GM18520 (cell line): ENCODE data around the gene NCK2.
A peak's percentile ranks its signal among the peaks of the same experiment; 100 is the strongest.

Source experiments
- ATAC-seq: cut with Tn5 transposase; IDR thresholded peaks from one replicate; pipeline ENCODE4 v1.9.1; 2021; ENCODE audit not compliant: unreplicated experiment

NCK2 gene

DNA sequence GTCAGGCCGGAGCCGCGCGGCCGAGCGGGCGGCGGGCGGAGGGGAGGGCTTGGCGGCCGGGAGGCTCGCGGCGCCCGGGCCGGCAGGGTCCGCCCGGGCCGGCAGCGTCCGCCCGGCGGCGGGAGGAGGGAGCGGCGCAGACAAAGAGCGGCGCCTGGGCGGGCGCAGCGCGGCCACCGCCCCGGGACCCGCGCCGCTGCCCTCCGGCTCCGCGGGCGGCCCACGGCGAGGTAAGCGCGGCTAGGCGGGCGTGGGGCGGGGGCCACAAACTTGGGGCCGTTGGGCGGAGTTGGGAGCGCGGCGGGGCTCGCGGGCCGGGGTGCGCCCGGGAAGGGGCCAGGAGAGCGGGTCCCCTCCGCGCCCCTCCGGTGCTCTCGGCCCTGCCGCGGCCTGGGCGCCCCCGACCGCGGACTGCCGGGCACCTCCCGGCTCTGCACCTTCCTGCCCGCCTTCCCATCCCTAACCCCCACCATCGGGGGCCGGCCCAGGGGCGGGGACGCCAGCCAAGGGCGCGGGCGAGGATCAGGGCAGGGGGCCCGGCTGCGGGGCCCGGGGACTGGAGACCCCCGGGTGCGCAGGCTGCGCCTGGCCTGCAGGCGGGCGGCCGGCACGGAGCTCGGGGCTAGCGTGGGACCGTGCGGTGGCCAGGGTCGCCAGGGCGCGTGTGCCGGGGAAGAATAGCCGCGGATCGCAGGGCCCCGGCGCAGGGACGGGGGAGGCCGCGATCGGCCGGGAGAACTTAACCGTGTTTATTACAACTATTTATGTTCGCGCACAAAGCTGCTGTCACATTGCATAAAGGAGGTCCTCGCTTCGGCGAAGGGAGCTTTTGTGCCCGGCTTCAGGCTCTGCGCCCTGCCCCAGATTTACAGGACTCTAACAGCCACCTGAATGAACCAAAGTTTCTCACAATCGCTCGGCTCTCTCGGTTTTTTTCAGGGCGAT, at the start of gene NCK2:
Gene NCK2, plus strand, starts transcription at position 4 of the 945 bp plus-strand sequence. CDS start 110,152 bp downstream, outside the sequence.
- peak; percentile 2 for ATAC-seq

DNA sequence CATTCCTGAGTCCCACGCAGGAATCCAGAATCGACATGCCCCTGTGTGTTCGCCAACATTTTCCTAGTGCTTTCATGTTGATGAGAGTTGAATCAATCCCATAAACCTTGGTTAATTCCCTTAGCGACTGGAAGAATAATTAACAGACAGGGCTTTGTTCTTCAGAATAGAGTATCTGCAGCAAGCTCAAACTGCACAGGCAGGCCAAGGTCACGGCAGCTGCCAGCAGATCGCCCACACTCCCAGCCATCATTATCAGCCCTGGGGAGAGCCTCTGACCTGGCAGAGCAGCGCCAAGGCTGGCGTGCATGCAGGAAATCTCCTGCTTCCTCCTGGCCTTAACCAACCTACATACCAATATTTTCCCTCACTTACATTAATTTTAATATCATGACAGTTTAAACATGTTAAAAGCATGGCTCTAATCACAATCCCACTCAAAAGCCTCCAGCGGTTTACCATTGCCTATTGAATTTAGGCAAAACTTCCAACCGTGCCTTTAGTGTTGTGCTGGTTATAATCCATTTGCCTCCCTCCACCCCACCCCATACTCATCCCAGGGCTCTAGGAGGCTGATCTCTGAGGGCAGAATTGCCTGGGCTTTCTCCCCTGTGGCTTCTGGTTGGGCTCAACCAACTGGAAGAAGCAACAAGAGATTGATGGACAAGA, 46.8 kb upstream of the NCK2 start:
- no peak for ATAC-seq

DNA sequence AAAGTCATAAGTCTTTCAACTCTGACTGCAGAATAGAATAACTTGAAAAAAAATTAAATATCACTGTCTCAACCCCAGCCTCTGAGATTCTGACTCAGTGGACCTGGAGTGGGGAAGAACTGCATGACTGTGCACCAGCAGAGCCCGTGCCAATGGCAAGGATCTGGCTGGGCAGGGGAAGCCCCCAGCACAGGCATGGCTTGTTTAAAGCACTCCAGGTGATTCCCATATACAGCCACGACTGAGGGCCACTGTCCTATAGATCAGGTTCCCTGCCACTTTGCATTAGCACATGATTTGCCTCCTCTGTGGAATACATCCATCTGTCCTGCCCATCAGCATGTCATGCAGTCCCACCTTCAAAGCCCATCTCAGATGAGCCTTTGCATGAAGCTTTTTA, 45.9 kb upstream of the NCK2 start:
- no peak for ATAC-seq

DNA sequence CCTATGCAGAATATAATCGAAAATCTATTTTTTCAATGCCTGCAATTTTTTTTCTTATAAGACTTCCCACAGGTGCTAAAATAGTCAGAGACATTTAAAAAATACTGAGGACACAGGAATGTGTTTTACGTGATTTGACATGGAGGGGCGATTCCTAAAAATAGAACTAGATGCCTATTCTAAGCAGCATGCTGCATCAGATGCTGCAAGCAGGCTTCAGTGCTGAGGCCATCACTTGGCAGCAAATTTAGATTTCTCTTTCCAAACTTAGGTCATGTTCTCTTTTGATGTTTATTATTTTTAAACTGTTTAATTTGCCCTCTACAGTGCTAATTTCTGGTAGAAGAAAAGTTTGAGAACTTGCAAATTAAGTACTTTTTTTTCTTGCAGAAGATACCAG, 43.7 kb upstream of the NCK2 start:
- no peak for ATAC-seq

DNA sequence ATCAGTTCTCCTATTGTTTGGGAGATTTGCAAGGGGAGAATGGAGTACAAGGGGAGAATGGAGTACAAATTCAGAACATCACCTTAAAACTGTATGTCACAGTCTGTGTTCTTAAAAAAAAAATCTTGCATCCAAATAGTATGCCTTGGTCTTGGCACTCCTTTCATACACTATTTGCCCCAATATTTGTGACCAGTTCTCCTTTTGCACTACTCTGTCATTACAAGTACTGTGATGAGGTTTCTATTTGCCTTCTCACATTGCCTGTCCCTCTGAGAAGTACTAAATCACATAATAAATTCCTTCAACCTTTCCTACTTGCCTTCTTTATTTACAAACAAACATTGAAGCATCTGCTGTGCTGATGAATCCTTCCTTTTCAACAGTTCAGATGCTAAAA, 36.0 kb upstream of the NCK2 start:
- no peak for ATAC-seq

DNA sequence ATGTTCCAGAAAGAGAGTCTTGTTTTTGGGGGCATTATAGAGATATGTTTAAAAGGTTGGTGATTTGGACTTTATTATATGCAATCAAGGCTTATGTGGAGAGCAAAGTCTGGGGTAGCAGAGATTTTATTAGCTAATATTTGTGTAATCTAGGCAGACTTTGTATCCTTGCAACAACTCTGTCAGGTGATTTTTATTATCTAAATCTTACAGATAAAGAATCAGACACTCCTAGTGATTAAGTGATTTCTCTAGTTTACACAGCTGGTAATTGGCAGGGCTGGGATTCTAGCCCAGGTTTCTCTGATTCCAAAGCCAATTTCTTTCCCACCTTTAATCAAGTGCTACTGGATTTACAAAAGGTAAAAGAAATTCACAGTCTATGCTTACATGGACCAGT, 33.3 kb upstream of the NCK2 start:
- ATAC-seq = no peak

DNA sequence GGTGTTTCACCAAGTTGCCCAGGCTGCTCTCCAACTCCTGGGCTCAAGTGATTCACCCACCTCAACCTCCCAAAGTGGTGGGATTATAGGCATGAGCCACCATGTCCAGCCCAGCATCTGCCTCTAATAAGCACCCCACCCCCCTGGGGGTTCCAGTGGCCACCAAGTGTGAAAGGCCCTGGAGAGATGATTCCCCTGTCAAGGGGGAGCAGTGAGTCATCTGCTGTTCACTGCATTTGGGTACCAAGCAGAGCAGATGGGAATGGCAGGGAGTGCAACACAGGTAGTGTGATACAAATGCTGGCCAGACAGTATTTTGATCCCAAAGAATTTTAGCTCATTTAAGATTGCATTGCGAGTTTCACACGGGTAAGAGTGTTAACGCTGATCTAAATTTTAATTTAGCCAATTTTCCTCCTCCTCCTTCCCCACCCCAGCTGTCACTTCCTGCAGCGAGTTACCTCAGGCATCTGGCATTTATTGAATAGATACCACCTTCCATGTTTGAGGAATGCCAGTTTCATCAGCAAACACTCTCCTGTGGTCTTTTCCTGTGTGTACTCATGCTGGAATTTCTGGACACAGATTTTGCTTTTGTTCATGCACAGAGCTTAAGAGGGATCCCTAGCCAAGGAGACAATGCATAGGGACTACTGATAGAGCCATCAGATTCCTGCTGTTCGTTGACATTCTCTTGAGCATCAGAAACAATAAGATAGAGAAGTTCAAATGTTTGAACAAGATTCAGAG, 32.4 kb upstream of the NCK2 start:
- ATAC-seq = no peak

DNA sequence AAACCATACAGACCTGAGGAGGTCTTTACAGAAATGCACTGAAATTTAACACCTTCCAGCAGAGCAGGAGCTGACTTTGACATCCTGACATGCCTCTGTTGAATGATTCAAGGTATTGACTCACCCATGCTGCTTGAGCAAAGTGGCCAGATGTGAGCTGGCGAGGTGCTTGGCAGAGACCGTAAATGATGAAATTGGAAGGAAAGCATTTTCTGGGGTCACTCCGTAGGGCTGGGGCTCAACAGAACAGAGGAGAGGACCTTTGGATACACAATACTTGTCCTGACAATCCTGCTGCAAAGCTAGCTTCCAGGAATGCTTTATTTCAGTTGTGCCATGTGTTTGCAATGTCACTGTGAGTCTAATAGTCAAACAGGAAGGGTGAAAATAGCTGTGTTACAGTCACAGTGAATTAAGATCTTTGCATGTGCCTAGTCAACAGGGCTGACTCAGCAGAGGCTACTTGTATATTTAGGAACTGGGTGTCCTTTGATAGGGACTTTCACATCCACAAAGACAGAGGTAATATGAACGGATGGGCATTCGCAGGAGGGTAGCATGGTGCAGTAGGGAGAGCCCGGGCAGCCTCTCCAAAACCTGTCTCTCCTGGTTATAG, 31.6 kb upstream of the NCK2 start:
- ATAC-seq = no peak

DNA sequence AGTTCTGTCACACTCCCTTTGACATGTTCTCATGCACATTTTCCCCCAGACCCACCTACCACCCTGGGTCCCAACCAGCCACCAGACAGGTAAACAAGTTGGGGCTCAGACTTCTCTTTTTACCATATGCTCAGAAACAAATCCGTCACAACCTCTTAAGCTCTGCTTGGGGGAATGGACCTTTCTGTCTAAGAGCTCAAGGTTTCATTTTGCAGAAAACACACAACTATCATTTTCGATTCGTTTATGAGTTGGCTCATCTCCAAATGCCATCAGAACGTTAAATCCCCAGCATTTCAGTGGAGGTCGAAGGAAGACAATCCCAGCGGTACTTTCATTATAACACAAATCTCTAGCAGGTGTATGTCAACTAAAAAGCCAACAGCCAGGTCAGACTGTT, 30.6 kb upstream of the NCK2 start:
- no peak for ATAC-seq

DNA sequence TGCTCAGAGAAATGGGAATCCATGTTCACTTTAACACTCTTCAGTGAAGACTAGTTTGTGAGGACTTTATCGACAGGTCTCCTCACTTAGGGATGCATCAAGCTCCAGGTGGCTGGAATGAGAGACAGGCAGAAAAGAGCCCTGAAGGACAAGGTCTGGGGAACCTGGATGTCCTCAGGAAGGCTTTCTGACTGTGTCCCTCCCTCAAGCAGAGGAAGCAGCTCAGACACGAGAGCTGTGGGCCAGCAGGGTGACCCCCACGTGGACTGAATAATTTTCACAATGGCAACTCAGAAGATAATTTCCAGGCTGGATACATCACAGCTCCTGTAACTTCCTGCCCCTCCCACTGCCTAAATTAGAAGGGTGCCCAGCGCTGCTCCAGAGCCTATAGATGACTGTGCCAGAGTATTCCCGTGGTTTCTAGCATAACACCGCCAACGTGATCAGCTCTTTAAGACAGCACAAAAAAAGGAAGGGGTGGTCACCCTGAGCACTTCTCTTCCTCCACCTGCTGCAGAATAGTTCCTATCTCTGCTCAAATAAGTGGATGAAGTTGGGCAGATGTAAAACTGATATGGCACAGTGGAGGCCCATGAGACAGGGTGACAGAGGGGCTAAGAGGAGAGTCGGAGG, 25.7 kb upstream of the NCK2 start:
- no peak for ATAC-seq

DNA sequence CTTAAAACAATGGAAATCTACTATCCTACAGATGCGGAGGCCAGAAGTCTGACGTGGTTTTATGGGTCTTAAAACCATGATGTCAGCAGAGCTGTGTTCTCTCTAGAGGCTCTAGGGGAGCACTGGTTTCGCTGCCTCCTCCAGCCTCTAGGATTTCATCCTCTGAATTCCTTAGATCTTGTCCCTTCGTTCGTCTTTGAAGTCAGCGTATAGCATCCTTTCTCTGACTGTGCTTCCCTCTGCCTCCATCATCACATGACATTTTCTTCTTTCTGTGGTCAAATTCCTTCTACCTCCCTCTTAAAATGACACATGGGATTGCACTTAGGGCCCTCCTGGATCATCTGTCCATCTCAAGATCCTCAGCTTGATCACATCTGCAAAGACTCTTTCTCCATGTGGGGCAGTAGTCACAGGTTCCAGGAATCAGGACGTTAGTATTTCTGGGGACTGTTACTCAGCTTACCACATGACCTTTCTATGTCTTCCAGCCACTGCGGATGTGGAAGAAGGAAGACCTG, 22.7 kb upstream of the NCK2 start:
- ATAC-seq = no peak

DNA sequence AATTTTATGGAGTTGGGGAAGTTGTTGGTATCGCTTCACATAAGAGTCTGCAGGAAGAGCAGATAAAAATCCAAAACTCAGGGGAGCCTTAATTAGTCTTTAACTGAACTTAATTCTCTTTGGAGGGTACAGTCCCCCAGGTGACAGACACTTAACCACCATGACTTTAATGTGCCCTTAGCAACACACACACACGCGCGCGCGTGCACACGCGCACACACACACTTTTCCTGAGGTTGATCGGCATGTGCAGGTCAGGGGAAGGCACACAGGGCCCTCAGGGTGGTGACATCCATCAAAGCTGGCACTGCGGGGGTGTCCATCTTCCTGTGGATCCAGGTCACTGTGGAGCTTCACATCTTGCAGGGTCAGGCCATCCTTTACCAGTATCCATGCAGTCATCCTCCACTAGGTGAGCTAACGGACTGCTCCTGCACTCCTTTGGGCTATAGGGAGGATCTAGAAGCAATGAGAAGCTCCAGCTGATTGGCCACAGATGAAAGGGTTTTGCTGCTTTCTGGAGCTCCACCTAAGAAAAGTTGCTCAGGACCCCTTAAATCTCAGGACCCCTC, 21.9 kb upstream of the NCK2 start:
- ATAC-seq = no peak

DNA sequence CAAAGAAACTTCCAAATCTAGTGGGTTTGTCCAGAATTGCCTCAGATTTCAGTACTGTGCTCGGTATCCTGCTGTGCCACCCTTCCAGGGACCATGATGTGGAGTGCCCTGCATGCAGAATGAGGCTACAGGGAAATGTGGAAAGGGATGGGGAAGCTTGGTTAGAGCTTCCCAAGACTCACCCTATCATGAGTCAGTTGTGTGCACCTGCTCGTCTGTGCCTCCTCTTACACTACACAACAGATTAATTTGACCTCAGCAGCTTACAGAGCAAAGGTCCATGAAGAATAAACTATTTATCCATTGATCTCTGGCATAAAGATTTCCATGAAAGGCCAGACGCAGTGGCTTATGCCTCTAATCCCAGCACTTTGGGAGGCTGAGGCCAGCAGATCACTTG, 21.3 kb upstream of the NCK2 start:
- no peak for ATAC-seq

DNA sequence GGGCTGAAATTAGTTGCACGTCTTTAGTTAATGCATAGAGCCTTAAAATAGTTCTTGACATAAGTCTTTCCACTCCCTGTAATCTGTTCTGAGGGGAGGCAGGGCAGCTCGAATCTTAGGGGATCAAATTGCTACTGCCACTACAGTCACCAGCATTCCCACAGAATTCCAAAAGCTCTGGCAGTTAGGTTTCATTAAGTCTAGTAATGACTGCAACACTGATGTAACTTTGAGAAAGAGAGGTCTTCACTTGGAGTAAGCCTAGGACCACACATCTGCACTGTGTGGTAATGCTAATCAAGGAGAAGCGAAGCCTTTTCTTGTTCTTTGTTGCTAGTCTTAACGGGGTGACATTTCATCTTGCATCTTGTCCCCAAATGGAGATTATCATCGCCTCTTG, 19.3 kb upstream of the NCK2 start:
- no peak for ATAC-seq

DNA sequence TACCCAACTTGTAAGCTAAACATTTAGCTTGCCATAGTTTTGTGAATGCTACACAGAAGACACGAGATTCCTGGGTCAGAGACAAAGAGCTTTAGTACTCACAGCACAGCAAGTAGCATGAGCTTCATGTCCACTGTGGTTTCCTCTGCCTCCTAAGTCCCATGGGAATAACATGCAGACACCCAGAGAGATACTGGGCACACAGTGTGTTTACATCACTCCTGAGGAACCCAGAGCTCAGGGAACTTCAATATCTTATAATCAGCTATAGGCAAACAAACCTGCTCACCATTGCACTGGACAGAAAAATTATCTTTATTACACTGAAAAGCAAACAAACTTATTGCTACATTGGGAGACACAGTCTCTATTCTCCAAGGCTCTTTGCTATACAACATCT, 14.5 kb upstream of the NCK2 start:
- ATAC-seq = no peak

DNA sequence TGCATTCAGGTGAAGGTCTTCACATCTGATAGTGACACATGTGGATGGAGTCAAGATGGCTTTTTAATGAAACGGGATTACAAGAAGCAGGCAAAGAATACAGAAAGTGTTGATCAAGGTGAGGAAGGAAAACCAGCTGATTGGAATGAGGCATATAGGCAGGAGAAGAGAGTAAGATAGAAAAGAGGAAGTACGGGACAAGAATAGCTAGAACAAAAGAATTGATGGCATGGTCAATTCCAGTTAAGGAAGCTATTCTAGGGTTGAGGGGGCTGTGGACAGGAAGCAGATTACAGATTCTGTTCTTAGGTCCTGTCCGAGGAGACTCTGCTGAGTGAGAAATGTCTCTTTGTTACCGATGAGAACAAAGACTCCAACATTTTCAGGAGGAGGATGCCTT, 13.2 kb upstream of the NCK2 start:
- ATAC-seq = no peak

DNA sequence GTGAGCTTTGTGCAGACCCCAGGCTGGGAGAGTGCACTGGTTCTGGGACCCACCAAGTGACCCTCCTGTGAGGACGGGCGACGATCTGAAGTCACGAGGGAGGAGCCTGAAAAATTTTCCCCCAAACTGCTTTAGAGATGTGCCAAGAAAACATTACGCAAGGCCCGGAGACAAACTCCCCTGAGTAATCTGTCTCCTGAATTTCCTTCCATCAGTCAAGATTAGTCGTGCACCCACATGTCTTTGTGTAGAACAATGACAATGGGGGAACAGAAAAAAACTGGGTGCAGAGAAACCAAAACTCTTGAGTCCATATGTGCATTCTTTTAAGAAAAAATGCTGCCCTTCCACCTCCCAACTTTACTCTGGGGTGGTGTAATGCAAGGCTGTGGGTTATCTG, 12.6 kb upstream of the NCK2 start:
- no peak for ATAC-seq

DNA sequence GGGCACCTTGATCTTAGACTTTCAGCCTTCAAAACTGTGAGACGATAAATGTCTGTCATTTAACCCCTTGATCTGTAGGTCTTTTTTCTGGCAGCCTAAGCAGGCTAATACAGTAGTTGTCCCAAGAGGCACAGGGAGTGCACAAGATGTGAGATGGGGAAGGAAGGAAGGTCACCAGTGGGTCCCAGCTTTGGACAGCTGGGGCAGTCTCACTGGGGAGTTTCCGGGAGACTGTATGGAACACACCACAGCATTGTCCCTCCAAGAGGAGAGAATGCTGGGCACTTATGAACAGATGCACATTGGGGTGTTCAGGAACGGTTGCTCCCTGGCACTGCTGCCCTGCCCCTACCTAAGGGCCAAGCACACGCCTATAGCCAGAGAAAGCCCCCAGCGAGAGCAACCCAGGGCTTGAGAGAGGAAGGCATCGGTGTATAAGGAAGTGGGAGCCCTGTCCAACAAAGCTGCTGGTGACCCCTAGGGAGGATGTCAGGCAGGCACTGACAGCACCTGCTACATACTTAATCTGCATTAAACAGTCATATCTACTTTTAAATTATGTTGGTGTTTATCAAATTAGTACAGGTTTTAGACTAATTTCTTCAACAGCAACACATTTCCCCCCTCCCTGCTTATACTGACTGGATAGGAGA, 11.6 kb upstream of the NCK2 start:
- no peak for ATAC-seq

DNA sequence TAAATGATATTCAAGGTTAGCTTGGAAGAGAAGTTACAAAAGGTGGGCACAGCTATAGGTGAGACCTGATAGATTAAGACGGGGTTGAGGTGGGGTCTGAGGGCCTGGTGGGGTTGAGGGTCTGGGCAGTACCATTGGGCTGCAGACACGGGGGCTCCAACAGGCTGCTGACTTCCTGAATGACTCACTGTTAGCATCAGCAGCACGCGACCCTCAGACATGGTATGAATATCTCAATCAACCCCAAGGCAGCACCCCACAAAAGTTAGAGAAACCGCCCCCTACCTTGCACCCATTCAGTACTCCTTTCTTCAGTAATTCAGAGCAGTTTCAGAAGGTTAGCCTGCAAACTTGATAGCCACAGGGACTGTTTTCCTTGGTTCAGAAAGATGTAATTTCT, 10.8 kb upstream of the NCK2 start:
- ATAC-seq = no peak
